Measurements from ENCODE around the gene MT1X. TPM values are rescaled to one million over a fixed set of nuclear protein-coding genes. Genes with fewer than 3 reads are reported as not detected.
A peak's percentile ranks its signal among the peaks of the same experiment; 100 is the strongest.

MT1X gene
- polyA plus RNA-seq (2013, experiment 1 of 2) = 11.0 TPM
- polyA plus RNA-seq (2013, experiment 2 of 2) = 11.0 TPM

GRCh38 chr16:56681939-56682702, at the start of gene MT1X:
Gene MT1X (plus strand): TSS chr16:56682470. CDS start chr16:56682541, 71 bp downstream.
- H2AK5ac ChIP-seq (ENCODE audit: low read length, severe bottlenecking) = no peak within 1 kb of the TSS
- peak within 1 kb of the TSS; percentile 65 for H3K4me2 ChIP-seq (ENCODE audit: low read length, poor library complexity, severe bottlenecking)
- H3K79me1 ChIP-seq (replicated peaks; ENCODE audit: low read length, poor library complexity, severe bottlenecking) = no peaks in the 10 kb centered on the region
- H2BK120ac ChIP-seq (ENCODE audit: low read depth, low read length) = no peak within 1 kb of the TSS
- H3K18ac ChIP-seq (ENCODE audit: low read depth in 1 of 2, low read length in 2 of 2) = peak within 1 kb of the TSS; percentile 25 to 94
- under 1% methylated on average over 48 of the region's 49 CpGs for WGBS
- DNase-seq = peak; percentile 74
- H3K4me3 ChIP-seq (ENCODE audit: insufficient read depth in 1 of 2, low read depth in 1 of 2, low read length in 2 of 2) = peak within 1 kb of the TSS; percentile 59 to 79
- peak within 1 kb of the TSS; percentile 85 for H3K9ac ChIP-seq (ENCODE audit: low read length)
- H3K36me3 ChIP-seq (ENCODE audit: control insufficient read depth in 1 of 2, insufficient read depth in 2 of 2, low read depth in 1 of 2, low read length in 2 of 2) = no peaks in the 10 kb centered on the region
- H3K23ac ChIP-seq (ENCODE audit: low read length in 2 of 2) = peak within 1 kb of the TSS in 1 of 2 experiments; percentile 9
- H4K91ac ChIP-seq (ENCODE audit: low read length) = peak within 1 kb of the TSS; percentile 70
- H2BK12ac ChIP-seq (ENCODE audit: low read length in 2 of 2) = peak within 1 kb of the TSS in 1 of 2 experiments; percentile 78
- no peak within 1 kb of the TSS for H3K4ac ChIP-seq (ENCODE audit: low read depth in 1 of 2, low read length in 2 of 2)
- no peak within 1 kb of the TSS for H2BK15ac ChIP-seq (ENCODE audit: low read depth, poor library complexity, severe bottlenecking)
- H3K14ac ChIP-seq (ENCODE audit: low read length in 2 of 2) = peak within 1 kb of the TSS in 1 of 2 experiments; percentile 71
- H4K8ac ChIP-seq (ENCODE audit: low read length) = peak within 1 kb of the TSS; percentile 88
- H3K4me1 ChIP-seq (ENCODE audit: control insufficient read depth, insufficient read depth, low read depth, low read length) = peaks cover 10% of the 10 kb centered on the region
- H3K27me3 ChIP-seq (ENCODE audit: control insufficient read depth in 1 of 2, insufficient read depth in 1 of 2, low read length in 2 of 2) = peaks cover 3 to 4% of the 10 kb centered on the region in 2 experiments
- no peak within 1 kb of the TSS for H3K27ac ChIP-seq (ENCODE audit: low read length, poor library complexity, severe bottlenecking)
- peaks cover 7% of the 10 kb centered on the region for H3K9me3 ChIP-seq (ENCODE audit: control insufficient read depth, low read length)
- peak within 1 kb of the TSS; percentile 89 for H2AFZ ChIP-seq (ENCODE audit: low read depth, low read length)
- H2BK5ac ChIP-seq (ENCODE audit: low read depth, low read length, poor library complexity, severe bottlenecking) = no peak within 1 kb of the TSS

- Histone ChIP-seq H4K8ac (ENCODE audit: low read length) (no peak overlapping the region), H2AFZ (ENCODE audit: low read depth, low read length) (no peak overlapping the region), H3K9me3 (ENCODE audit: control insufficient read depth, low read length) (no peaks in the 10 kb centered on the region), H3K36me3 (ENCODE audit: control insufficient read depth in 1 of 2, insufficient read depth in 2 of 2, low read depth in 1 of 2, low read length in 2 of 2) (no peaks in the 10 kb centered on the region), H2AK5ac (ENCODE audit: low read length, severe bottlenecking) (no peak overlapping the region), H2BK12ac (ENCODE audit: low read length in 2 of 2) (no peak overlapping the region), H3K27me3 (ENCODE audit: control insufficient read depth in 1 of 2, insufficient read depth in 1 of 2, low read length in 2 of 2) (peaks cover 16 to 59% of the 10 kb centered on the region in 2 experiments), H2BK15ac (ENCODE audit: low read depth, poor library complexity, severe bottlenecking) (no peak overlapping the region), H3K14ac (ENCODE audit: low read length in 2 of 2) (no peak overlapping the region), H3K79me1 (replicated peaks; ENCODE audit: low read length, poor library complexity, severe bottlenecking) (no peaks in the 10 kb centered on the region), H3K9ac (ENCODE audit: low read length) (peak overlapping the region; percentile 75), H4K91ac (ENCODE audit: low read length) (no peak overlapping the region), H3K4me3 (ENCODE audit: insufficient read depth in 1 of 2, low read depth in 1 of 2, low read length in 2 of 2) (peak overlapping the region in 1 of 2 experiments; percentile 75), H2BK5ac (ENCODE audit: low read depth, low read length, poor library complexity, severe bottlenecking) (no peak overlapping the region), H3K23ac (ENCODE audit: low read length in 2 of 2) (no peak overlapping the region), H2BK120ac (ENCODE audit: low read depth, low read length) (no peak overlapping the region), H3K4me1 (ENCODE audit: control insufficient read depth, insufficient read depth, low read depth, low read length) (peaks cover 19% of the 10 kb centered on the region), H3K4ac (ENCODE audit: low read depth in 1 of 2, low read length in 2 of 2) (no peak overlapping the region), H3K27ac (ENCODE audit: low read length, poor library complexity, severe bottlenecking) (no peak overlapping the region), H3K18ac (ENCODE audit: low read depth in 1 of 2, low read length in 2 of 2) (no peak overlapping the region), H3K4me2 (ENCODE audit: low read length, poor library complexity, severe bottlenecking) (no peak overlapping the region)
- no peak for DNase-seq
- 11% methylated on average over 6 of the region's 6 CpGs for WGBS
Observed at GRCh38 chr16:56632848-56633365, 49.4 kb upstream of the MT1X start.

- H4K8ac ChIP-seq (ENCODE audit: low read length) = no peak overlapping the region
- peaks cover 26% of the 10 kb centered on the region for H3K4me1 ChIP-seq (ENCODE audit: control insufficient read depth, insufficient read depth, low read depth, low read length)
- H3K4me3 ChIP-seq (ENCODE audit: insufficient read depth in 1 of 2, low read depth in 1 of 2, low read length in 2 of 2) = no peak overlapping the region
- 26% methylated on average over 7 of the region's 7 CpGs for WGBS
- H4K91ac ChIP-seq (ENCODE audit: low read length) = no peak overlapping the region
- no peak overlapping the region for H3K4me2 ChIP-seq (ENCODE audit: low read length, poor library complexity, severe bottlenecking)
- no peak overlapping the region for H2BK15ac ChIP-seq (ENCODE audit: low read depth, poor library complexity, severe bottlenecking)
- no peak overlapping the region for H2AK5ac ChIP-seq (ENCODE audit: low read length, severe bottlenecking)
- H3K36me3 ChIP-seq (ENCODE audit: control insufficient read depth in 1 of 2, insufficient read depth in 2 of 2, low read depth in 1 of 2, low read length in 2 of 2) = no peaks in the 10 kb centered on the region
- H3K14ac ChIP-seq (ENCODE audit: low read length in 2 of 2) = no peak overlapping the region
- no peak overlapping the region for H2BK120ac ChIP-seq (ENCODE audit: low read depth, low read length)
- no peaks in the 10 kb centered on the region for H3K9me3 ChIP-seq (ENCODE audit: control insufficient read depth, low read length)
- no peaks in the 10 kb centered on the region for H3K79me1 ChIP-seq (replicated peaks; ENCODE audit: low read length, poor library complexity, severe bottlenecking)
- no peak overlapping the region for H2AFZ ChIP-seq (ENCODE audit: low read depth, low read length)
- no peak for DNase-seq
- H2BK12ac ChIP-seq (ENCODE audit: low read length in 2 of 2) = no peak overlapping the region
- peak overlapping the region in 1 of 2 experiments; percentile 96 for H3K23ac ChIP-seq (ENCODE audit: low read length in 2 of 2)
- peaks cover 16 to 66% of the 10 kb centered on the region in 2 experiments for H3K27me3 ChIP-seq (ENCODE audit: control insufficient read depth in 1 of 2, insufficient read depth in 1 of 2, low read length in 2 of 2)
- H3K18ac ChIP-seq (ENCODE audit: low read depth in 1 of 2, low read length in 2 of 2) = no peak overlapping the region
- no peak overlapping the region for H2BK5ac ChIP-seq (ENCODE audit: low read depth, low read length, poor library complexity, severe bottlenecking)
- no peak overlapping the region for H3K4ac ChIP-seq (ENCODE audit: low read depth in 1 of 2, low read length in 2 of 2)
- H3K27ac ChIP-seq (ENCODE audit: low read length, poor library complexity, severe bottlenecking) = no peak overlapping the region
- no peak overlapping the region for H3K9ac ChIP-seq (ENCODE audit: low read length)
Observed at GRCh38 chr16:56633535-56633934, 48.7 kb upstream of the MT1X start.

GRCh38 chr16:56634715-56635440, 47.4 kb upstream of the MT1X start:
- Histone ChIP-seq H3K4me3 (ENCODE audit: insufficient read depth in 1 of 2, low read depth in 1 of 2, low read length in 2 of 2) (no peak overlapping the region), H3K4me2 (ENCODE audit: low read length, poor library complexity, severe bottlenecking) (peak overlapping the region; percentile 26), H2AK5ac (ENCODE audit: low read length, severe bottlenecking) (no peak overlapping the region), H2BK5ac (ENCODE audit: low read depth, low read length, poor library complexity, severe bottlenecking) (no peak overlapping the region), H4K91ac (ENCODE audit: low read length) (no peak overlapping the region), H2AFZ (ENCODE audit: low read depth, low read length) (no peak overlapping the region), H2BK12ac (ENCODE audit: low read length in 2 of 2) (no peak overlapping the region), H3K4ac (ENCODE audit: low read depth in 1 of 2, low read length in 2 of 2) (no peak overlapping the region), H2BK120ac (ENCODE audit: low read depth, low read length) (no peak overlapping the region), H3K79me1 (replicated peaks; ENCODE audit: low read length, poor library complexity, severe bottlenecking) (no peaks in the 10 kb centered on the region), H3K9ac (ENCODE audit: low read length) (no peak overlapping the region), H3K36me3 (ENCODE audit: control insufficient read depth in 1 of 2, insufficient read depth in 2 of 2, low read depth in 1 of 2, low read length in 2 of 2) (no peaks in the 10 kb centered on the region), H3K23ac (ENCODE audit: low read length in 2 of 2) (no peak overlapping the region), H3K27me3 (ENCODE audit: control insufficient read depth in 1 of 2, insufficient read depth in 1 of 2, low read length in 2 of 2) (peaks cover 16 to 79% of the 10 kb centered on the region in 2 experiments), H3K9me3 (ENCODE audit: control insufficient read depth, low read length) (no peaks in the 10 kb centered on the region), H3K14ac (ENCODE audit: low read length in 2 of 2) (no peak overlapping the region), H3K18ac (ENCODE audit: low read depth in 1 of 2, low read length in 2 of 2) (no peak overlapping the region), H2BK15ac (ENCODE audit: low read depth, poor library complexity, severe bottlenecking) (no peak overlapping the region), H3K27ac (ENCODE audit: low read length, poor library complexity, severe bottlenecking) (no peak overlapping the region), H4K8ac (ENCODE audit: low read length) (no peak overlapping the region), H3K4me1 (ENCODE audit: control insufficient read depth, insufficient read depth, low read depth, low read length) (peaks cover 24% of the 10 kb centered on the region)
- 3% methylated on average over 43 of the region's 47 CpGs for WGBS
- no peak for DNase-seq

Data from mesenchymal stem cell (in vitro differentiated cells and primary cell).